ENCODE data around the gene NUP58. TPM values are rescaled to one million over a fixed set of nuclear protein-coding genes. Genes with fewer than 3 reads are reported as not detected.

Gene NUP58, protein sequence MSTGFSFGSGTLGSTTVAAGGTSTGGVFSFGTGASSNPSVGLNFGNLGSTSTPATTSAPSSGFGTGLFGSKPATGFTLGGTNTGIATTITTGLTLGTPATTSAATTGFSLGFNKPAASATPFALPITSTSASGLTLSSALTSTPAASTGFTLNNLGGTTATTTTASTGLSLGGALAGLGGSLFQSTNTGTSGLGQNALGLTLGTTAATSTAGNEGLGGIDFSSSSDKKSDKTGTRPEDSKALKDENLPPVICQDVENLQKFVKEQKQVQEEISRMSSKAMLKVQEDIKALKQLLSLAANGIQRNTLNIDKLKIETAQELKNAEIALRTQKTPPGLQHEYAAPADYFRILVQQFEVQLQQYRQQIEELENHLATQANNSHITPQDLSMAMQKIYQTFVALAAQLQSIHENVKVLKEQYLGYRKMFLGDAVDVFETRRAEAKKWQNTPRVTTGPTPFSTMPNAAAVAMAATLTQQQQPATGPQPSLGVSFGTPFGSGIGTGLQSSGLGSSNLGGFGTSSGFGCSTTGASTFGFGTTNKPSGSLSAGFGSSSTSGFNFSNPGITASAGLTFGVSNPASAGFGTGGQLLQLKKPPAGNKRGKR
- 38.6 TPM for polyA plus RNA-seq (ENCODE audit: insufficient read length)

DNA sequence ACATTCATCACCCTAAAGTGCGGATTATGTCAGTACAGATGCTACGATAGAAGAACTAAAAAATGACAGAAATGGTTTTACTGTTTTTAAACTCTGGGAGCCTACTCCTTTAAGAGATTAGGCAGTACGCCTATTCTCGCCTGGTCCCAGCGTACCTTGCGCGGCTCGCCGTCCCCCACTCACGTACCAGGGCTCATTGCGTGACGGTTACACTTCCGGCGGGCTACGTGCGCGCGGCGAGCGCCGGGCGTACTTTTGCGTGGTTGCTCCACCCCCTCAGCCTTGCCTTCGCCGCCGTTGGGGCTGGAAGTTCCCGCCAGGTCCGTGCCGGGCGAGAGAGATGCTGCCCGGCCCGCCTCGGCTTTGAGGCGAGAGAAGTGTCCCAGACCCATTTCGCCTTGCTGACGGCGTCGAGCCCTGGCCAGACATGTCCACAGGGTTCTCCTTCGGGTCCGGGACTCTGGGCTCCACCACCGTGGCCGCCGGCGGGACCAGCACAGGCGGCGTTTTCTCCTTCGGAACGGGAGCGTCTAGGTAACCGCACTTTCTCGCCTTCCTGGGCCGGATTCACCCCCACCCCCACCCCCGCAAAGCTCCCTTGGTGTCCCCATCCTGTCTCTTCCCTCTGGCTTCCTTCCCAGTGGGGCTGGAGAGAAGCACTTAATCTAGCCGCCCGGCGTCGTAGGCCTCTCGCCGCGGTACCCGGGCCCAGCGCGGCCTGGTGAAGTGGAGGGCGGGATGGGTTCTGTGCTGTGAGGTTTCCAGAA lies at the start of gene NUP58:
TSS of gene NUP58 (plus strand) at position 279 of the 767 bp plus-strand sequence. CDS start at position 428, 149 bp downstream.
- DNase-seq = peak; percentile 97

DNA sequence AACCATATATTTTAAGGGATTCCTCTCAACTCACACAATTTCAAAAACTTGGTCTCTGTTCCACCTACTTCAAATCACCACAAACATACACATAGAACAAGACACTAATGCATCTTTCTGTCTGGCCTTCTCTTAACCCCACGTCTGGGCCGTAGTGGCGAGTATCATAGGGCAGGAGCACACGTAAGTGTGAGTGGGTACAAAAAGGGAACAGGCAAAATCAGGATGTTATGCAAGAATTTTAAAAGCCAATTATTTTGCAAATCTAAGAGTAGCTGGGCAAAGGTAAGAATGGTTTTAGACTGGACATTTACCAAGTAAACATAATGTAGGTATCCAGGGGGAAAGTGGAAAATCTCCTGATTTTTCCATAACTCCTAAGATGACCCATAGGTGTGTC lies 49.2 kb upstream of the NUP58 start:
- no peak for DNase-seq

DNA sequence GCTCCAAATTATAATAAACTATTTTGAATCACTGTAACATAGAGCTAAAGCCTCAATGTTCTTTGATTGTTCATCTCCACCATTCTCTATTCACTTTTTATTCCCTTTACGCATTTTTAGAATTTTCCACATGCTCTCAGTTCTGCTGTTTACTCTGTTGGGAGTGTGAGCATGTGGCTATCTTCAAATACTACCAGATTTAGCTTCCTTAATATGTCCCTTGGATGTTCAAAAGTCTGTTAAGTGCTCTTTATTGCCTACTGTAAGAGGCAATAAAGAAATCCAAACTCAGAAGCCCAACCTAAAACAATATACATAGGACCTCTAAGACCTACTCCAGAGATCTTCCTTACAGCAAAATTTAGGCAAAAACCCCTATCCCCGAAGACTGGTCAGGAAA lies 48.7 kb upstream of the NUP58 start:
- no peak for DNase-seq

DNA sequence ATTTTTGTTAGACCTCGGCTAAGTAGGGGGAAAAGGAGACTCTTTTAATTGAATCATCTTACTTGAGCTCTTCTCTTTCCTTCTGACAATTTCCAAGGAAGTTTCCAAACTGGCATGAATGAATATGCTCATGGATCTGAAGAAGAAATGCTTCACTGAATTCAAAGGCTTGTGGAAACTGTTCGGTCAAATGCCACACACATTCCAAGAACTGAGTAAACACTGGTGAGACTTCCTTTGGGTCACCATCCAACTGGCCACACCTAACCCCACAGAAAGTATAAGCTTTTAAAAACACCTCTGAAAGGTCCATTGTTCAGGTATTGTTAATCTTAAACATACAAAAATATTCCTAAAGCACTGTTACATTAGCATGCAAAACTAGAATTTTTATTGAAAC lies 47.7 kb upstream of the NUP58 start:
- DNase-seq = no peak

DNA sequence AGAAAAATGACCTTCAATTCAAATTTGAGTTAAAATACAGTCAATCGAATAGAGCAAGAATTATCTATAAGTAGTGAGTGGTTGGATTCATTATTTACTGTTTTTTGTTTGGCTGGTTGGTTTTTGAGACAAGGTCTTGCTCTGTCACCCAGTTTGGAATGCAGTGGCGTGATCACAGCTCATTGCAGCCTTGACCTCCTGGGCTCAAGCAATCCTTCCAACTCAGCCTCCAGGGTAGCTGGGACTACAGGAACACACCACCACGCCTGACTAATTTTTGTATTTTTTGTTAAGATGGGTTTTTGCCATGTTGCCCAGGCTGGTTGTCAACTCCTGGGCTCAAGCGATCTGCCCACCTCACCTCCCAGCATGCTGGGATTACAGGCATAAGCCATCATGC lies 39.2 kb upstream of the NUP58 start:
- DNase-seq = no peak

DNA sequence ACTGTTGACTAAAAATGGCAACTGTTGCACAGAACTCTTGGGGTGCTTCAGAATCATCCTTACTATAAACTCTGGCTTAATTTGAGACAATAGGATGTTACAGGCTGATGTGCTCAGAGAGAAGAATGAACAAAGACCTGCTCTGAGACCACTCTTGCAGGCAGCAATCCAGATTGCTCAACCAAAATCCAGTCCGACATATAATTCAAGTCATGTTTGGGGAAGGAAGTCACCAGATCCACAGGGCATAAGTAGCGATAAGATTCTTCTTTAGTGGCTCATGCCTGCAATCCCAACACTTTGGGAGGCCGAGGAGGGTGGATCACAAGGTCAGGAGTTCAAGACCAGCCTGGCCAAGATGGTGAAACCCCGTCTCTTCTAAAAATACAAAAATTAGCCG lies 34.7 kb upstream of the NUP58 start:
- no peak for DNase-seq

DNA sequence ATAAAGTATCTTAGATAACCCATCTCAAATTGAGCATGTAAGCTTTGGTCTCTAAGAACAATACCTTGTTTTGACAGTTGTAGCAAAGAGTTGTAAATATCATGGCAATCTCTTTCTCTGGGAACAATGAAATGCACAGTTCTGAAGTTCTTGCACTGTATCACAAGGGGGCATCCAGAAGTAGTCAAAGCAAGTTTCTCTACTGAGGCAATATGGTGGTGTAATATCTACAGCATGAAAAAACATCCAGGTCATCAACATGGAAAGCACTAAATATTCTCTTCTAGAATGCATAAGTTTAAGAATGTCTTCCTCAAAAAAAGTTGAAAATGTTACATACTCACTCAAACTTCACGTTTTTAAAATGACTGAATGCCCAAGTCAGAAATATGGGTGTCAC lies 33.7 kb upstream of the NUP58 start:
- DNase-seq = no peak

DNA sequence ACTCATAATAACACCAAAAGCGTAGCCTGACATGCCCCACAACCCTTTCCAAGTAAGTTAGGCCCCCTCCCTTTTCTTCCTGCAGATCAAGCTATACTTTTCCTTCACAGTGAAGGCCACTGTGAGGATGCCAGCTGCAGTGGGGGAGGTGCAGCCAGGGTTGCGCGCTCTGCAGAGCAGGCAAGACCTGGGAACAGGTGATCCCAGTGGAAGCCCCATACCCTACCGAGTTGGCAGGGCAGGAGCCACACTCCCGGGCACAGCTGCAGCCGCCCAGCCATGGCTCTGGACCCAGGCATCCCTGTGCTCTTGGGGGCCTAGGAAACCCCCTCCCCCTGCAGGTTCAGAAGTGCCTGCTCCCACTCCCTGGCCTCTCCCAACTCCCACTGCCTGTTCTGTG lies 32.9 kb upstream of the NUP58 start:
- DNase-seq = no peak

DNA sequence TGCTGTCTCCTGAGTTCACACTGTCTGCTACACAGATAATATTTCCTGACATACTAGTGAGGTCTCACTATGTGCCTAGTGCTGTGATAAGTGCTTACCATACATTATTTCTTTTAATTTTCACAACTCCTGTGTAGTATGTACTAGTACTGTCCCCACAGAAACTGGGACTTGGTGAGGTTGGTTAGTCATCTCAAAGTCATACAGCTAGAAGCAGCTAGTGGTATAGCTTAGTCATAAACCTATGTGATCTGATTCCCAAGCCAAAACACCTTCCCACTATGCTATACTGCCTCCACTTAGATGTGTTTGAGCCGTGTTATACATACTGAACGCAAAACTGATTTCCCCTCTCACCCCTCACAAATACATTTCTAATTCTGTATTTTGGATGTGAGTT lies 24.7 kb upstream of the NUP58 start:
- DNase-seq = no peak

DNA sequence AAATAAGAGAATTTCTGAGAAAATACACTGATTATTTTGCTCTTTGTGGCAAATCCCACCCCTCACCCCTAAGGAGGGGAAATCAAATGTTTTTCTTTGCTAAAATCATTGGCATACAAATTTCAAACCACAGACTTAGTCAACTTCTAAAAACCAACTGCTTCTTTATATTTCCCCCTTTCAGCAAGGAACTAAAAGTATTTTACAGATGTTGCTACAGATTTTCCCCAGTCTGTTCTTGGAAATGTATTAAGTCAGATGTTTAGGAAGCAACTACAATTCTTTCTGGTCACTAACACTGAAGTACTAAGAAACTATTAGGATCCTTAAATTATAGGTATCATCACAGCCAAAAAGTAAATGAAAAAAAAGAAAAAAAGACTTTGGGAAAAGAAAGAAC lies 21.0 kb upstream of the NUP58 start:
- DNase-seq = no peak

DNA sequence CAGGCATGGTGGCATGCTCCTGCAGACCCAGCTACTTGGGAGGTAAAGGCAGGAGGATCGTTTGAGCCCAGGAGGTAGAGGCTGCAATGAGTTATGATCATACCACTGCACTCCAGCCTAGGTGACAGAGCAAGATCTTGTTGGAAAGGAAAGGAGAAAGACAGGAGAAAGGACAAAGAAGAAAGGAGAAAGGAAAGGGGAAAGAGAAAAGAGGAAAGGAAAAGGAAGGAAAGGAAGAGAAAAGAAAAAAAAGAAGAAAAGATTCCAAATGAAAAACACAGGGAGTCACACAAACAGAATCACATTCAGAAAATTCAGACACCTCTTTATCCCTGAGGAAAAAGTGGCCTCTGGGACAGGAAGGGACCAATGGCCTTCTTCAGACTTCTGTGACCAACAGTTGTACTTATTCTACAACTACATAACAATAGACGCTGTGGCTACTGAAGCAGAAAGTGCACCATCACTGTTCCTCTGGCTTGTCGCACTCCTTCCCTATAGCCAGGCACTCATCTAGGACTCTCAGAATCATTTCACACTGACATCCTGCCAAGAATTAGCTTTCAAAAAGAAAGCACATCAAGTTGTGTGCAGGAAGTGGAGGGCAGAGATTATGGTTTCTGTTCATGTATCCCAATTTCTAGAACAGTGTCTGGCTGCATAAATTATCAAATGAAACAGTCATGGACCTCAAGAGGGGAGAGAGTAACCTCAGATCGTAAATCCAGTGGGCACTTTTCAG lies 20.1 kb upstream of the NUP58 start:
- no peak for DNase-seq

DNA sequence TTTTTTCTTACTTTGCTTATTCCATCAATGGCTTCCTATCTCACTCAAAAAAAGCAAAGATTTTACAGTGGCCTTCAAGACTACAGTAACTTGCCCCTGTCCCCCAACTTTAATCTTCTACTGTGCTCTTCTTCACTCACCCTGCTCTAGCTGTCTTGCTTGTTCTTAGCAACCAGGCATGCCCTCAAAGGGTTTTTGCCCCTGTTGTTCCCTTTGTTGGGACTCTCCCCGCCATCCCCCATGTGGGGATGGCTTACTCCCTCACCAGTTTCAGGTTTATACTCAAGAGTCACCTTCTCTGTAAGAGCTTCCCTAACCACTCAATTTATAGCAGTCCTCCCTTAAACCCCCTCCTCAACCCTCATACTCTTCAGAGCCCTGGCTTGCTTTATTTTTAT lies 19.5 kb upstream of the NUP58 start:
- DNase-seq = no peak

DNA sequence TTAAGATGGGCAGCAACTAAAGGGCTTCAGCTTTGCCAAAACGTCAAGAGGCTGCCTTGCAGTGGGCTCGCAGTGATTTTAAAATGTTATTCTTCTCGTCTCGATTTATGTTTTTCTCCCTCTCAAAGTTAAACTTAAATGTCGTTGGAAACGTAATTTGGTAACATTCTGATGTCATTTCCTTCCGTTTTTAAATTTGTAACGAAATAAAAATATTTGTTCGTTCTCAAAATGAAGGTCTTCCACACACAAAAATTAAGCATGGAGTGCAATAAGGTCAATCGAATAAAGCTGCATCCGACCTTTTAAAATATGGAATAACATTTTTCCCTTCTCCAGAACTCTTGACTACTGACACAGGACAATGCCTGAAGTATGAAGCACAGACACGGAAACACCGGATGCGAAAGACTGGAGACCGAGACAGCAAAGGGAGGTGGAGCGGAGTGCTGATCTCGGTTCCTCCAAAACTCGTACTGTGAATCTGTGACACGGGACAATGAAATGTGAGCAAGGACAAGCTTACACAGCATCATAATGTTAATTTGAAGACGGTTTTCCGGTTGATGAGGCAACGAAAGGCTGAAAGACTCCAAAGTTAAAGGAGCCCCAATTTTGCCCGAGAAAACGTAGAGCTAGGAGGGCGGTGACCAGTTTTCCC lies 15.0 kb upstream of the NUP58 start:
- DNase-seq = peak; percentile 30

DNA sequence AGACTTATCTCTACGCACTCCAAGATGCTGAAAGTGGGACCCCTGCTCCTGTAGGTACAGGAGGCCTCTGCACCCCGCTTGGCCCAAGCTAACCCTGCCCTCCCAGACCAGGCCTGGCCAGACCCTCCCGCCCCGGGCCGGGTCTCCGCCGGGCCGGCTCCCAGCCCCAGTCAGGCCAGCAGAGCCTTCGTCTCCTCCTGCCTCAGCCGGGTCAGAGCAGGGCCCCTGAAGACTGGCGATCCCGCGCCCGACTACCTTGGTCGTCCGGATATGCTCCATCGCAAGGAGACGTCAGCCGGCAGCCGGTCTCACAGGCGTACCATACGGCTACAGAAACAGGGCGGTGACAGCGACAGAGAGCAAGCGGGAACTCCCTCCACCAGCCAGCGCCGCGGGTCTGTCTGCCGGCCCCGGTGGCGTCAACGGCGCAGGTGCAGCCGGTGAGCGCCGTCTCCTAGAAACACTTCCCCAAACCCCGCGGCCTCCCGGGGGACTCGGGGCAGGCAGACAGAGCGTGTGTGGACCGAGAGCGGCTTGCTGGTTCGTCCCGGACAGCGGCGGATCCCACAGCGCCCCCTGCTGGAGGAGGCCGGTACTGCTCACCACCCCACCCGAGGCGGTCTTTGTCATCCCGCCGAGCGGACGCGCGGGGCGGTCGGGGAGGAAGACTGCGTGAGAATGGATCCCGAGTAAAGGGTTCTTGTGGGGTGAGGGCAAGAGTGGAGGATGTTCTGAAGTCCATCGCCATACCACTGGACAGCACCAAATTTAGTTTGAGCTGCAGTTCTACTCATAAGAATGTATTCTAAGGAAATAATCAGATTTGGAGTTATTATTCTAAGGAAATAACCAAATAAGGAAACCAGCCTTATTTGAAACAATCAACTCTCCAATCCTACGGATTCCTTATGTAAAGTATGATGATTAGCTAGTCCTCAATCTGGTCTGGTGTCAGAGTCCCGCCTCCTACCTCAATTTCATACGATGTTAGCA lies 14.2 kb upstream of the NUP58 start, which contains the start of gene MTMR6:
TSS of gene MTMR6 (minus strand) at position 520 of the 993 bp plus-strand sequence. CDS start at position 279, 241 bp downstream.
- DNase-seq = peak; percentile 90

DNA sequence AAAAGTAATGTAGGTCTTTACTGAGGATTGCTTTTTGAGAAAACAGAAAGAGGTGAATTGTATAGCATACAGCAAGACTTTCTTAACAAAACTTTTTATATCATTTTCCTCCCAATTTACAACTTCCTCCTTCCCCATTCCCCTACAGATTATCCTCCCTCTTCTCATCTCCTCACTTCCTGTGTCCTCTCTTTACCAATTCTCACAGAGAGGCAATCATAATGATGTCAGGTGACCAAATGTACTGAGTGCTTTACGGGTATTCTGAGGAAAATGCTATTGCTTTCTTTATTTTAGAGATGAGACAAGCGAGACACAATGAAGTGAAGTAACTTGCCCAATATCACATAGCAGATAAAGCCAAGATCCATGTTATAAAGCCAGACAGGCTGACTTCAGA lies 12.5 kb upstream of the NUP58 start:
- DNase-seq = no peak

DNA sequence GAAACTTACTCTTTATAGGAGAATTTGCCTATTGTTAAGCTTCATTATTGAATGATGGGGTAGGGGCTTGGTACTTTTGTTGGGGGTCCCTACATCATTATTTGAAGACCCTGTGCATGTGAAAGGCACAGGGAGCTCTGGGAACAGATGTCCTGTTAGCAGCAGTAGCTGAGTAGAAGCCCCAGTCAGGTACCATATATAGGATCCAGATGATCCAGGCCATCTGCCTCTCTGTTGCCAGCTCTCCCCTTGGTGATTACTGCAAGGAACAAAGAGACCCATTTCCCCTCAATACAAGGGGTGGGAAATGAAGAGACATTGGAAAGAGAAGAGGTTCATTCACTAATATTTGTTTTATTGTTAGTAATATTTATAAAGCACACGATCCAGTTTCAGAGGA lies 9.7 kb upstream of the NUP58 start:
- no peak for DNase-seq

DNA sequence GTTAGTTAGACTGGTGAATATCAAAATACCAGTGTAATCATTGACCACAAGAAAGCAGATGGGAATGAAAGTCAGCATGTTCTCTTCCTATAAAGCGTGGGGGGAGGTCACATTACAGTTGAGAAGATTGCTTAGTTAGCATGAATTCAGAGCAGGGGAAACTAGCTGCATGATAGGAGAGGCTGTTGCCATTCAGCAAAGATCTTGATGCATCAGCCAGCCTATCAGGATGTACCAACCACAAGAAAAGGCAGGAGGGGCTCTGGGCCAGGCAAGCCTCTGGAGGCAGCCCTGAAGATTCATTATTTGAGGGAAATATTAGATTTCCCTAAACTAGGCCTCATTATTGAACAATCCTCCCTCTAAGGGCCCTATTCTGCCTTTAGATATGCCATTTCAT lies 9.1 kb upstream of the NUP58 start:
- DNase-seq = no peak

DNA sequence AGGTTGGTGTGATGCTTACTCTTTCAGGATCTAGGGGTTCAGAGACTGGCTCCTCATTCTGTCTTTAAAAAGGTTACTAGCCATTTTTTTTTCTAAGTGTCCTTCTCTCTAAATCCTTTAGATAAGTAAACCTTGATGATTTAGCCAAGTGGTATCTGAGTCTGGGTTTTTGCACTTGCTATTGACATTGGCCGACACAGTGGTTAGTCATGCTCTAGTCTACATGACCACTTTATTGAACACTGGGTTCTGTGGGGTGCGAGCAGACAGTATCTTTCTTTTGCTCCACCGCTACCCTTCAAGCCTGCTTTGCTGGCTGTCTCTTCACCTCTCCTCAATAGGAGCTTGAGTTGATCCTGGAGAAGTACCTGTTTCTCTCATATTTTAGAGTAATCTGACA lies 6.2 kb upstream of the NUP58 start:
- DNase-seq = no peak

DNA sequence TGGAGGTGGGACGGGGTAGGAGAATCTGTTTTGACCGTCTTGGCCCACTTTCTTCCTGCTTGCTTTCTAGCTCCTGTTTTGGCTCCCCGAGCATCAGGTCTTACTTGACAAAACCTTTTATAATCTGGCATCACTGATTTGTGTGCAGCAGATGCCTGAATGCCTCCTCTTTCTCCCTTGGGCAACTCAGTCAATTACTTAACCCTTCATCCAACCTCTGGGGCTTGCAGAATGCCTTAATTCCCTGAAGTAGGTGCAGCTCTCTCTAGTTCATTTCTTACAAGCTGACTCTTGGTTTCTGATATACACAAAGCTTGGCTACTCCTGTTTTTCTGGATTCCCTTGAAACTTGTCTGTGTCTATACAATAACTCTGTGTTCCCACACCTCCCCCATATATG lies 5.7 kb upstream of the NUP58 start:
- DNase-seq = no peak

DNA sequence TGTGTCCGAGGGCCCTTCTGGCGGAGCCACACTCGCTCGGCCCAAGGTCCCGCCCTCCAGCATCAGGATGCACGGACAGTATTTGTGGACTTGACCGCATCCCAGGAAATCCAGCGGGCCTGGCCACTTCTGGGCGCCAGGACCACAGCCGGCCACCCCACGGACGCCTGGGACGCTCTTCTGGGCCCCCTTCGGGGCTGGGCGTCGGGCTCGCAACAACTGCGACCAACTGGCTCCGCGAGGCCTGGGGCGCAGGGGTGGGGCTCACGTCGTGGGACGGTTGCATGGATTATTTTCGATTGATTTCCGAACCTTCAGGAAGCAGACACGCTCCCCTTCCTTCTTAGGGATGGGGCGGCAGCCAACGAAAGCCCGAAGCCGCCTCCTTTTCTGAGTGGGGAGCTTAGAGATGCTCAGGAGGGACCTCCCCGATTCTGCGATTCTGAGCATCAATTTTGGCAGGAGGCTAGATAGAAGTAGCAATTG lies 521 bp upstream of the NUP58 start:
- no peak for DNase-seq

DNA sequence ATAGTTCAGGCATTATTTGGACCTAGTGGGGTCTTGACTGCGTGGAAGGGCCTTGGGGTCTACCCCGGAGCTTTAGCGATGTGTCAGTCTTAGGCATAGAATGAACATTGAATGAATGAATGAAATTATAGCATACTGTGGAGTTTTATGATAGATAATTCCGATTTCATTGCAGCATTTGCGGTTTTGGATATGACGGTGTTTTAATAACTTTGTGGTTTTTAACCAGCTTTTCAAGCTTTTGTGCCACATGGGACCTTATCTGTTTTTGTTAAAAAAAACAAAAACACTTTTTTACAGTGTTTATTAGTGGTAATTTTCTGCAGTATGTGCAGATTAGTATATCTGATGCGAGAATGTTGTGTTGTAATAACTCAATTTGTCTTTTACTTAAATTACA lies 696 bp downstream of the NUP58 start:
- no peak for DNase-seq

Measured in hindlimb muscle (tissue), 1 donor.